ENCODE results near the gene HOXC12. TPM values are rescaled to one million over a fixed set of nuclear protein-coding genes. Genes with fewer than 3 reads are reported as not detected.

HOXC12 gene
- total and polyA plus RNA-seq, 2 of the 8 experiments (the other 6 are each of a cell fraction or from before 2014, with no cell fraction given), result not detected

DNA sequence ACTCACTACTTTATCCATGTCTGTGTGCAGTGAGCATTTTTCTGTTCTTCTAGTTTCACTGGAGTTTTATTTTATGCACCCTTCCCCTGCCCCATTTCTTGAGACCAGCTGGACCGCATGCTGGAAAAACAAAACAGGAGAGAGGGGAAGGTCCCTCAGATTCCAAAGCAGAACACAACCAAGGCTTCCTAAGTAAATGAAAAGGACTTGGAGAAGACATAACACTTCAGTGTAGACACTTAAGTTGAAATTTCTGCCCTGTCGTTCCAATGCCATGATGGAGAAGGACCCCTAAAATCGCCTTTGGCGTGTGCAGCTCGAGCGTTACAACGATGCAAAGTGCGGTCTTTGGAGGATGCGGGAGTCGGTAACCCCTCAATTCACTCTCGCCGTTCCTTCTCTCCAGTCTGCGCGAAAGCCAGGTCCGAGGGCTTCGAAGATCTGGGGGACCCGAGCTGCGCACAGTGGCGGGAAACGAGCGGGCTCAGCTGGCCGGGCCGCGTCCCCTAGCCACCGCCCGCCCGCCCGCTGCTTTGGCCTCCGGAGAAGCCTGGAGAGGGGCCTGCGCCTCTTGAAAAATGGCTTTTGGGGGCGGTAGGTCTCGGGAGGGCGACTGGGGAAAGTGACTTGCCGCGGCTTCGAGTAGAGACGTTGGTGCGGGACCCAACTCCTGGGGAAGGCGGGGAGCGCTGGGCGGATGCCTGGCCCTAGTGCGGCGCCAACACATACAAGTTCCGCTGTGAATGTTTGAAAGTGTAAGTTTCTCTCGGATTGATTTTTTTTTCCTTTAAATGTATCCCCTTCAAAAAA is 27.3 kb upstream of the HOXC12 start:
- no peaks in the 10 kb centered on the region for H3K36me3 ChIP-seq (ENCODE audit: control insufficient read depth in 2 of 4, insufficient read depth in 4 of 4, low read length in 3 of 4)
- H3K9me3 ChIP-seq (ENCODE audit: insufficient read depth in 2 of 2, low read depth in 1 of 2, low read length in 1 of 2), result no peaks in the 10 kb centered on the region
- H4K8ac ChIP-seq (ENCODE audit: extremely low read depth, insufficient read depth, low read length), result no peak overlapping the region
- H3K14ac ChIP-seq (ENCODE audit: insufficient read length), result no peak overlapping the region
- H3K23me2 ChIP-seq (ENCODE audit: low read depth, low read length), result no peaks in the 10 kb centered on the region
- H3K23ac ChIP-seq (ENCODE audit: insufficient read length), result no peak overlapping the region
- peaks cover 0 to 8% (median 2%) of the 10 kb centered on the region in 4 experiments; a peak in 4 of 7 replicates for H3K4me1 ChIP-seq (replicated peaks in 1 of 4; ENCODE audit: control insufficient read depth in 3 of 4, insufficient read depth in 4 of 4, low read length in 3 of 4)
- no peak overlapping the region for H2BK12ac ChIP-seq (ENCODE audit: low read depth, low read length)
- DNase-seq (ENCODE audit: low read depth in 1 of 2, low spot score in 2 of 2), result no peak
- H2BK20ac ChIP-seq (ENCODE audit: low read length), result no peak overlapping the region
- no peak overlapping the region for H3K18ac ChIP-seq (ENCODE audit: extremely low read depth, low read length)
- no peaks in the 10 kb centered on the region for H3K79me2 ChIP-seq (ENCODE audit: control insufficient read depth in 1 of 2, insufficient read depth in 2 of 2, low read length in 2 of 2)
- no peak overlapping the region for H2AK5ac ChIP-seq (ENCODE audit: low read depth, low read length)
- H4K5ac ChIP-seq (ENCODE audit: insufficient read length, low read depth, low read length), result no peak overlapping the region
- FAIRE-seq, result no peak
- peaks cover 6 to 16% of the 10 kb centered on the region in 2 experiments for H4K20me1 ChIP-seq (replicated peaks in 1 of 2; ENCODE audit: control insufficient read depth in 1 of 2, insufficient read depth in 2 of 2, low read length in 2 of 2)
- no peak overlapping the region for H3K56ac ChIP-seq (replicated peaks; ENCODE audit: insufficient read length, low read depth, low read length)
- H3K79me1 ChIP-seq (ENCODE audit: low read depth, low read length), result no peaks in the 10 kb centered on the region
- H3K27me3 ChIP-seq (replicated peaks in 1 of 4; ENCODE audit: control insufficient read depth in 3 of 4, extremely low read depth in 1 of 4, insufficient read depth in 3 of 4, low read length in 3 of 4), result peaks cover 79 to 100% (median 93%) of the 10 kb centered on the region in 4 experiments
- no peak overlapping the region for H2BK5ac ChIP-seq (ENCODE audit: low read depth, low read length)
- no peak overlapping the region for H2AFZ ChIP-seq (ENCODE audit: low read length)
- H3K4me3 ChIP-seq (ENCODE audit: extremely low read depth in 1 of 4, insufficient read depth in 2 of 4, low read depth in 3 of 4, low read length in 4 of 4), result peak overlapping the region in 1 of 4 experiments; percentile 27; a peak in 2 of 8 replicates
- POLR2A ChIA-PET (ENCODE audit: partially characterized antibody), result interaction anchor here (1.3 kb wide), 1 partner anchor 11 kb away, joined by 3 read pairs; no protein-coding TSS in a partner anchor
- H3K27ac ChIP-seq (ENCODE audit: low read depth, low read length), result no peak overlapping the region
- CTCF ChIA-PET (ENCODE audit: partially characterized antibody), result interaction anchor here (0.6 to 1.9 kb wide), 6 partner anchors 12 to 213 kb away, joined by 3 to 5 read pairs (median 4); no protein-coding TSS in a partner anchor
- no peak overlapping the region for H4K91ac ChIP-seq (replicated peaks; ENCODE audit: insufficient read length, low read length)
- H2BK15ac ChIP-seq (ENCODE audit: low read length), result no peak overlapping the region
- 6% methylated on average over 45 of the region's 45 CpGs; no CpG with 5 or more reads in 1 of the 2 experiments for WGBS, 2 experiments (ENCODE audit: extremely low coverage in 1 of 2, insufficient coverage in 1 of 2, insufficient read length in 1 of 2, insufficient replicate concordance in 2 of 2, low coverage in 1 of 2, low lambda C conversion rate in 2 of 2, missing lambda C conversion rate in 1 of 2)
- H3K4me2 ChIP-seq (ENCODE audit: insufficient read depth in 1 of 2, low read depth in 2 of 2, low read length in 2 of 2), result peak overlapping the region; percentile 36 to 46; a peak in 3 of 4 replicates
- H2BK120ac ChIP-seq (replicated peaks; ENCODE audit: low read depth, low read length), result no peak overlapping the region
- no peak overlapping the region for H3K4ac ChIP-seq (replicated peaks; ENCODE audit: insufficient read length, low read depth, low read length)
- no peak overlapping the region for H3K9ac ChIP-seq (replicated peaks in 1 of 4; ENCODE audit: extremely low read depth in 1 of 4, low read depth in 3 of 4, low read length in 3 of 4)
- no peak for TF ChIP-seq YY1 (IDR thresholded peaks at IDR 0.05; ENCODE audit: low read depth, low read length)
- TF ChIP-seq SIRT6 (IDR thresholded peaks at IDR 0.05; ENCODE audit: low read length), result no peak
- no peak for TF ChIP-seq KDM1A (IDR thresholded peaks at IDR 0.05; ENCODE audit: borderline replicate concordance, low read length)
- no peak for TF ChIP-seq KDM5A (IDR thresholded peaks at IDR 0.05; ENCODE audit: low read length)
- no peak; the same call in 1 of the 2 replicates for TF ChIP-seq CBX8 (IDR thresholded peaks at IDR 0.05; ENCODE audit: borderline replicate concordance, low read depth, low read length)
- TF ChIP-seq SIX5 (IDR thresholded peaks at IDR 0.05; ENCODE audit: low read depth, low read length), result no peak
- no peak for TF ChIP-seq JUND (IDR thresholded peaks at IDR 0.05; ENCODE audit: low read length)
- TF ChIP-seq CBX5 (IDR thresholded peaks at IDR 0.05; ENCODE audit: low read depth, low read length), result no peak
- TF ChIP-seq, protein P1, sequence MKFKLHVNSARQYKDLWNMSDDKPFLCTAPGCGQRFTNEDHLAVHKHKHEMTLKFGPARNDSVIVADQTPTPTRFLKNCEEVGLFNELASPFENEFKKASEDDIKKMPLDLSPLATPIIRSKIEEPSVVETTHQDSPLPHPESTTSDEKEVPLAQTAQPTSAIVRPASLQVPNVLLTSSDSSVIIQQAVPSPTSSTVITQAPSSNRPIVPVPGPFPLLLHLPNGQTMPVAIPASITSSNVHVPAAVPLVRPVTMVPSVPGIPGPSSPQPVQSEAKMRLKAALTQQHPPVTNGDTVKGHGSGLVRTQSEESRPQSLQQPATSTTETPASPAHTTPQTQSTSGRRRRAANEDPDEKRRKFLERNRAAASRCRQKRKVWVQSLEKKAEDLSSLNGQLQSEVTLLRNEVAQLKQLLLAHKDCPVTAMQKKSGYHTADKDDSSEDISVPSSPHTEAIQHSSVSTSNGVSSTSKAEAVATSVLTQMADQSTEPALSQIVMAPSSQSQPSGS (IDR thresholded peaks at IDR 0.05; ENCODE audit: low read length), result no peak
- no peak for TF ChIP-seq BCL11A (IDR thresholded peaks at IDR 0.05; ENCODE audit: low read depth in 2 of 2, low read length in 2 of 2)
- no peak for TF ChIP-seq TAF7 (optimal IDR thresholded peaks at IDR 0.05; ENCODE audit: borderline replicate concordance, low read depth, low read length)

Data from H1 (cell line).